HCT116 (cell line): ENCODE measurements around the gene DDX41. TPM values are rescaled to one million over a fixed set of nuclear protein-coding genes. Genes with fewer than 3 reads are reported as not detected.

ENCODE experiments used
- ATAC-seq: fragments of 200-7000 bp; cut with Tn5 transposase; 2 replicates; pipeline ENCODE4 v1.9.1; 2020; ENCODE audit warnings: mild to moderate bottlenecking, moderate library complexity
- BruUV-seq: library from RNA; stranded (reverse); fragments of 400-500 nt; replicated peaks from 2 replicates; lab custom pipeline; 2021; lab: Mats Ljungman, UMichigan
- CTCF ChIA-PET: fragments of 300-600 bp; sonication (Branson Sonifier 250); formaldehyde crosslinking; loops from one replicate; lab custom pipeline; 2021; ENCODE audit warnings: antibody characterized with exemption; lab: Charles Lee
- POLR2A ChIA-PET: fragments of 300-600, 350-600 bp; sonication (Branson Sonifier 250); formaldehyde crosslinking; loops from one replicate; lab custom pipeline; 2021; ENCODE audit warnings: antibody characterized with exemption; lab: Charles Lee
- RAD21 ChIA-PET, 2 experiments: fragments of 300-600 bp; sonication (Branson Sonifier 250); formaldehyde crosslinking; loops; one replicate each; lab custom pipeline; 2023; ENCODE audit warnings: low total read pairs in 2 of 2; ENCODE audit not compliant: uncharacterized antibody in 2 of 2, unreplicated experiment in 2 of 2, low non-redundant PET in 1 of 2; lab: Charles Lee
- DNase-seq: peaks from one replicate; pipeline ENCODE4 v3.0.0-alpha.2; 2010; ENCODE audit warnings: low read depth, low spot score
- H2AFZ ChIP-seq: fragments of 200-600 bp; shearing (Covaris generic), sonication (generic); 2 replicates; pipeline ENCODE4 v1.6.1; 2017; ENCODE audit warnings: low read depth, mixed run types, mixed read lengths, antibody characterized with exemption, low read length; ENCODE audit not compliant: poor library complexity, severe bottlenecking
- H3K27ac ChIP-seq: 2 replicates; pipeline ENCODE4 v1.5.1; 2012; ENCODE audit warnings: low read depth, low read length
- H3K27me3 ChIP-seq: fragments of 200-600 bp; sonication (generic); 2 replicates; pipeline ENCODE4 v1.6.1; 2016; ENCODE audit warnings: mixed run types, low read length, mixed read lengths; ENCODE audit not compliant: insufficient read depth
- H3K36me3 ChIP-seq, 2 experiments: fragments of 200-500 bp in 1 of 2; fragments of 200-600 bp in 1 of 2; sonication (Bioruptor generic) in 1 of 2; sonication (generic) in 1 of 2; 2 replicates each; pipeline versions ENCODE4 v1.5.1 to v1.6.1; 2014 to 2016; ENCODE audit warnings: low read length in 2 of 2, inconsistent platforms in 1 of 2, mixed read lengths in 1 of 2, mixed run types in 1 of 2; ENCODE audit not compliant: insufficient read depth in 2 of 2, control insufficient read depth in 1 of 2
- H3K4me1 ChIP-seq, 2 experiments: fragments of 200-600 bp in 1 of 2; sonication (generic) in 1 of 2; 2 replicates each; pipeline versions ENCODE4 v1.5.1 to v1.6.1; 2012 to 2017; ENCODE audit warnings: low read length in 2 of 2, inconsistent platforms in 1 of 2, mild to moderate bottlenecking in 1 of 2, mixed read lengths in 1 of 2, mixed run types in 1 of 2, moderate library complexity in 1 of 2; ENCODE audit not compliant: insufficient read depth in 2 of 2, control insufficient read depth in 1 of 2
- H3K4me2 ChIP-seq: fragments of 200-600 bp; sonication (generic); 2 replicates; pipeline ENCODE4 v1.6.1; 2017; ENCODE audit warnings: mixed run types, low read length, mixed read lengths
- H3K4me3 ChIP-seq, 2 experiments: fragments of 200-600 bp in 1 of 2; sonication (generic) in 1 of 2; replicated peaks in 1 of 2; 2 replicates each; pipeline ENCODE4 v1.5.1; 2011 to 2016; ENCODE audit warnings: low read length in 2 of 2, control low read depth in 1 of 2, low read depth in 1 of 2, mild to moderate bottlenecking in 1 of 2, mixed read lengths in 1 of 2, mixed run types in 1 of 2
- H3K79me2 ChIP-seq: fragments of 200-600 bp; sonication (generic); 2 replicates; pipeline ENCODE4 v1.6.1; 2017; ENCODE audit warnings: mild to moderate bottlenecking, mixed run types, low read length, moderate library complexity, mixed read lengths; ENCODE audit not compliant: insufficient read depth
- H3K9ac ChIP-seq: fragments of 200-600 bp; sonication (generic); 2 replicates; pipeline ENCODE4 v1.6.1; 2016; ENCODE audit warnings: low read length, mixed read lengths
- H3K9me2 ChIP-seq: fragments of 200-600 bp; sonication (generic), shearing (Covaris generic); 2 replicates; pipeline ENCODE4 v1.6.1; 2017; ENCODE audit warnings: mixed run types, mild to moderate bottlenecking, moderate library complexity; ENCODE audit not compliant: insufficient read depth
- H3K9me3 ChIP-seq, 2 experiments: fragments of 200-500 bp in 1 of 2; fragments of 200-600 bp in 1 of 2; sonication (Bioruptor generic) in 1 of 2; sonication (generic) in 1 of 2; 2 replicates each; pipeline ENCODE4 v1.6.1; 2014 to 2017; ENCODE audit warnings: low read length in 2 of 2, mixed read lengths in 2 of 2, inconsistent platforms in 1 of 2, low read depth in 1 of 2, mild to moderate bottlenecking in 1 of 2, mixed run types in 1 of 2, moderate library complexity in 1 of 2; ENCODE audit not compliant: control insufficient read depth in 1 of 2, insufficient read depth in 1 of 2
- H4K20me1 ChIP-seq: fragments of 200-600 bp; sonication (generic), shearing (Covaris generic); 2 replicates; pipeline ENCODE4 v1.6.1; 2017; ENCODE audit warnings: mixed run types, mild to moderate bottlenecking, moderate library complexity; ENCODE audit not compliant: insufficient read depth
- CEBPB ChIP-seq: IDR thresholded peaks from 2 replicates; pipeline ENCODE4 v1.6.1; 2012; ENCODE audit warnings: low read depth
- CTCF ChIP-seq, 3 experiments: fragments of 200-600 bp in 1 of 3; sonication (generic) in 1 of 3; IDR thresholded peaks in 2 of 3; conservative IDR thresholded peaks in 1 of 3; 2 replicates each; pipeline ENCODE4 v1.5.1; 2012 to 2017; ENCODE audit warnings: low read depth in 2 of 3, low read length in 2 of 3, antibody characterized with exemption in 1 of 3, borderline replicate concordance in 1 of 3, control low read depth in 1 of 3, mild to moderate bottlenecking in 1 of 3, mixed read lengths in 1 of 3, mixed run types in 1 of 3, moderate library complexity in 1 of 3; ENCODE audit not compliant: insufficient read depth in 1 of 3
- EGR1 ChIP-seq: IDR thresholded peaks from 2 replicates; pipeline ENCODE4 v1.6.1; 2012; ENCODE audit warnings: low read depth
- ELF1 ChIP-seq: IDR thresholded peaks from 2 replicates; pipeline ENCODE4 v1.6.1; 2012; ENCODE audit warnings: low read depth, borderline replicate concordance
- EZH2 ChIP-seq: fragments of 200-600 bp; sonication (generic); IDR thresholded peaks from 2 replicates; pipeline ENCODE4 v1.6.1; 2017; ENCODE audit warnings: antibody characterized with exemption, mixed run types
- EZH2phosphoT487 ChIP-seq: fragments of 200-600 bp; IDR thresholded peaks from 2 replicates; pipeline ENCODE4 v1.6.1; 2018; ENCODE audit warnings: antibody characterized with exemption, borderline replicate concordance
- FOSL1 ChIP-seq: IDR thresholded peaks from 2 replicates; pipeline ENCODE4 v1.6.1; 2012; ENCODE audit warnings: low read depth
- JUND ChIP-seq: IDR thresholded peaks from 2 replicates; pipeline ENCODE4 v1.6.1; 2012
- POLR2A ChIP-seq: IDR thresholded peaks from 2 replicates; pipeline ENCODE4 v1.7.0; 2011; ENCODE audit warnings: borderline replicate concordance; ENCODE audit not compliant: insufficient read depth, insufficient read length; ENCODE audit errors: extremely low read depth
- POLR2AphosphoS5 ChIP-seq: IDR thresholded peaks from 2 replicates; pipeline ENCODE4 v1.6.1; 2011; ENCODE audit warnings: mild to moderate bottlenecking, low read depth, low read length, moderate library complexity
- RAD21 ChIP-seq: IDR thresholded peaks from 2 replicates; pipeline ENCODE4 v1.6.1; 2012; ENCODE audit warnings: low read depth, mild to moderate bottlenecking
- REST ChIP-seq: IDR thresholded peaks from 2 replicates; pipeline ENCODE4 v1.6.1; 2012; ENCODE audit warnings: low read depth
- SIN3A ChIP-seq: IDR thresholded peaks from 2 replicates; pipeline ENCODE4 v1.6.1; 2012; ENCODE audit warnings: low read depth
- SP1 ChIP-seq: IDR thresholded peaks from 2 replicates; pipeline ENCODE4 v1.6.1; 2012; ENCODE audit warnings: low read depth
- SRF ChIP-seq: IDR thresholded peaks from 2 replicates; pipeline ENCODE4 v1.6.1; 2012; ENCODE audit warnings: low read depth
- YY1 ChIP-seq: IDR thresholded peaks from 2 replicates; pipeline ENCODE4 v1.6.1; 2011; ENCODE audit warnings: low read length, low read depth, moderate library complexity, mild to moderate bottlenecking; ENCODE audit not compliant: insufficient replicate concordance; ENCODE audit errors: extremely low read depth
- intact Hi-C: fragments of 100-400 bp; cut with micrococcal nuclease; formaldehyde crosslinking; loops from 2 replicates; pipeline ENCODE4 v1.10.0; 2022
- total RNA-seq: library from RNA; stranded (reverse); gene quantifications from one replicate; pipeline ENCODE4 v1.2.1, GENCODE V29; 2021; ENCODE audit not compliant: unreplicated experiment
- TF ChIP-seq, protein P1 (sequence below): IDR thresholded peaks from 2 replicates; pipeline ENCODE4 v1.6.1; 2012

Gene DDX41
- total RNA-seq, 1 experiment from 2014 or later, result 141 TPM

GRCh38 chr5:177555228-177555627 lies 38.5 kb upstream of the DDX41 start:
- no peak for TF ChIP-seq FOSL1
- TF ChIP-seq REST, result no peak
- TF ChIP-seq, protein P1, sequence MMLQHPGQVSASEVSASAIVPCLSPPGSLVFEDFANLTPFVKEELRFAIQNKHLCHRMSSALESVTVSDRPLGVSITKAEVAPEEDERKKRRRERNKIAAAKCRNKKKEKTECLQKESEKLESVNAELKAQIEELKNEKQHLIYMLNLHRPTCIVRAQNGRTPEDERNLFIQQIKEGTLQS, result no peak
- TF ChIP-seq YY1, result no peak
- no peak for TF ChIP-seq POLR2AphosphoS5
- no peak for TF ChIP-seq RAD21
- no peak for TF ChIP-seq EGR1
- TF ChIP-seq SRF, result no peak
- no peak for TF ChIP-seq ELF1
- TF ChIP-seq SP1, result no peak
- TF ChIP-seq CTCF (IDR thresholded peaks at IDR 0.05 in 2 of 3, conservative IDR thresholded peaks at IDR 0.05 in 1 of 3; ENCODE audit: borderline replicate concordance in 1 of 3, insufficient read depth in 1 of 3, low read depth in 2 of 3, low read length in 2 of 3), result no peak
- no peak for TF ChIP-seq EZH2phosphoT487
- TF ChIP-seq SIN3A, result no peak
- TF ChIP-seq POLR2A, result no peak
- no peak for TF ChIP-seq CEBPB
- TF ChIP-seq EZH2, result no peak
- no peak for TF ChIP-seq JUND
- Histone ChIP-seq H3K36me3 (peaks cover 0 to 4% of the 10 kb centered on the region in 2 experiments; a peak in 1 of 4 replicates), H4K20me1 (no peaks in the 10 kb centered on the region), H3K9me2 (no peaks in the 10 kb centered on the region), H3K9me3 (no peaks in the 10 kb centered on the region), H3K9ac (no peak overlapping the region), H2AFZ (peak overlapping the region; percentile 98), H3K79me2 (peaks cover 34% of the 10 kb centered on the region), H3K27ac (no peak overlapping the region), H3K27me3 (no peaks in the 10 kb centered on the region), H3K4me3 (peak overlapping the region in 1 of 2 experiments; percentile 93; a peak in 1 of 4 replicates), H3K4me2 (peak overlapping the region; percentile 83), H3K4me1 (peaks cover 11 to 22% of the 10 kb centered on the region in 2 experiments; a peak in 3 of 4 replicates)
- no peak for ATAC-seq
- BruUV-seq, result no TSS peak
- intact Hi-C loops, result no loop called here
- POLR2A ChIA-PET, result no interaction called here
- DNase-seq, result no peak
- RAD21 ChIA-PET, result no interaction called here
- CTCF ChIA-PET, result no interaction called here
